Skeletal muscle cell (primary cell): Measurements from ENCODE around the gene FOXRED1.
"Not testable (repeated sequence)": the region's sequence is repeated elsewhere in the genome, so short reads cannot be mapped to it uniquely, and the experiment has no call there.

ENCODE experiments used
- DNase-seq: peaks from one replicate; pipeline ENCODE4 v3.0.0-alpha.2; 2010; ENCODE audit warnings: low read depth
- H3K4me3 ChIP-seq: 2 replicates; pipeline ENCODE4 v1.5.1; 2011; ENCODE audit warnings: low read depth, mild to moderate bottlenecking, control low read depth, low read length, moderate library complexity

The FOXRED1 gene

GRCh38 chr11:126268708-126269579 is at the start of gene FOXRED1, which contains the start of gene SRPRA:
FOXRED1 (plus strand) TSS chr11:126269154; CDS start chr11:126269207, 53 bp downstream.
SRPRA (minus strand) TSS chr11:126268895; CDS start chr11:126268804, 91 bp downstream.
- H3K4me3 ChIP-seq: peak within 1 kb of the TSS; percentile 98
- DNase-seq: peak; percentile 97

- no peak overlapping the region for H3K4me3 ChIP-seq
- no peak for DNase-seq
Observed at GRCh38 chr11:126219547-126219946, 49.4 kb upstream of the FOXRED1 start.

GRCh38 chr11:126224647-126225294 is 44.2 kb upstream of the FOXRED1 start:
- no peak for DNase-seq

GRCh38 chr11:126225295-126225665 is 43.7 kb upstream of the FOXRED1 start:
- H3K4me3 ChIP-seq: no peak overlapping the region
- DNase-seq: no peak

More at GRCh38 chr11:126224647-126225294, 44.2 kb upstream of the FOXRED1 start:
- H3K4me3 ChIP-seq: no peak overlapping the region

GRCh38 chr11:126226334-126227084 is 42.4 kb upstream of the FOXRED1 start:
- no peak overlapping the region for H3K4me3 ChIP-seq
- DNase-seq: no peak

- DNase-seq: no peak
- no peak overlapping the region for H3K4me3 ChIP-seq
Observed at GRCh38 chr11:126229858-126230540, 39.0 kb upstream of the FOXRED1 start.

GRCh38 chr11:126231725-126232459 is 37.1 kb upstream of the FOXRED1 start:
- no peak overlapping the region for H3K4me3 ChIP-seq
- peak; percentile 42 for DNase-seq

GRCh38 chr11:126232683-126233082 is 36.3 kb upstream of the FOXRED1 start:
- DNase-seq: no peak

GRCh38 chr11:126233391-126233790 is 35.6 kb upstream of the FOXRED1 start:
- no peak for DNase-seq
- H3K4me3 ChIP-seq: no peak overlapping the region

More at GRCh38 chr11:126232683-126233082, 36.3 kb upstream of the FOXRED1 start:
- H3K4me3 ChIP-seq: no peak overlapping the region

- no peak for DNase-seq
- no peak overlapping the region for H3K4me3 ChIP-seq
Observed at GRCh38 chr11:126246636-126247035, 22.3 kb upstream of the FOXRED1 start.

GRCh38 chr11:126253265-126253664 is 15.7 kb upstream of the FOXRED1 start:
- H3K4me3 ChIP-seq: no peak overlapping the region
- no peak for DNase-seq

GRCh38 chr11:126254819-126255218 is 14.1 kb upstream of the FOXRED1 start:
- DNase-seq: no peak
- no peak overlapping the region for H3K4me3 ChIP-seq

- H3K4me3 ChIP-seq, DNase-seq: not testable (repeated sequence)
Observed at GRCh38 chr11:126255507-126255906, 13.4 kb upstream of the FOXRED1 start.

- no peak overlapping the region for H3K4me3 ChIP-seq
- DNase-seq: no peak
Observed at GRCh38 chr11:126256216-126256615, 12.7 kb upstream of the FOXRED1 start.

- no peak for DNase-seq
- no peak overlapping the region for H3K4me3 ChIP-seq
Observed at GRCh38 chr11:126257144-126257543, 11.8 kb upstream of the FOXRED1 start.

GRCh38 chr11:126257764-126258163 is 11.2 kb upstream of the FOXRED1 start:
- no peak overlapping the region for H3K4me3 ChIP-seq
- no peak for DNase-seq

GRCh38 chr11:126262216-126262615 is 6.7 kb upstream of the FOXRED1 start:
- no peak overlapping the region for H3K4me3 ChIP-seq
- DNase-seq: no peak

GRCh38 chr11:126263489-126263888 is 5.5 kb upstream of the FOXRED1 start:
- no peak overlapping the region for H3K4me3 ChIP-seq
- DNase-seq: no peak

- no peak for DNase-seq
- H3K4me3 ChIP-seq: no peak overlapping the region
Observed at GRCh38 chr11:126265811-126266210, 3.1 kb upstream of the FOXRED1 start.
